H1 (cell line): ENCODE results near the gene FGF1. TPM values are rescaled to one million over a fixed set of nuclear protein-coding genes. Genes with fewer than 3 reads are reported as not detected.

ENCODE experiments used
- CTCF ChIA-PET: fragments of 300-600 bp; sonication (Branson Sonifier 250); formaldehyde crosslinking; loops from one replicate; lab custom pipeline; 2021; ENCODE audit not compliant: partially characterized antibody; lab: Charles Lee
- POLR2A ChIA-PET: fragments of 300-600 bp; sonication (Branson Sonifier 250); formaldehyde crosslinking; loops from one replicate; lab custom pipeline; 2021; ENCODE audit warnings: inconsistent platforms; ENCODE audit not compliant: partially characterized antibody; lab: Charles Lee
- DNase-seq, 2 experiments: peaks; one replicate each; pipeline versions ENCODE4 v3.0.0 to v3.0.0-alpha.2; 2010 to 2022; ENCODE audit warnings: low spot score in 2 of 2, low read depth in 1 of 2, mixed read lengths in 1 of 2
- FAIRE-seq: peaks from 2 replicates; lab custom pipeline; 2011; peaks lifted over from hg19 to GRCh38; lab: Jason Lieb, UNC
- H2AFZ ChIP-seq: 2 replicates; pipeline ENCODE4 v1.8.1; 2012; ENCODE audit warnings: low read length, inconsistent platforms
- H2AK5ac ChIP-seq: 2 replicates; pipeline ENCODE4 v1.6.1; 2013; ENCODE audit warnings: low read depth, low read length
- H2BK120ac ChIP-seq: replicated peaks from 2 replicates; pipeline ENCODE3; 2013; ENCODE audit warnings: low read depth, low read length, inconsistent platforms
- H2BK12ac ChIP-seq: 2 replicates; pipeline ENCODE4 v1.6.1; 2013; ENCODE audit warnings: low read depth, low read length
- H2BK15ac ChIP-seq: 2 replicates; pipeline ENCODE4 v1.6.1; 2013; ENCODE audit warnings: low read length
- H2BK20ac ChIP-seq: 2 replicates; pipeline ENCODE4 v1.6.1; 2013; ENCODE audit warnings: low read length
- H2BK5ac ChIP-seq: 2 replicates; pipeline ENCODE4 v1.6.1; 2013; ENCODE audit warnings: low read depth, low read length
- H3K14ac ChIP-seq: 2 replicates; pipeline ENCODE4 v1.6.1; 2013; ENCODE audit warnings: inconsistent platforms; ENCODE audit not compliant: insufficient read length
- H3K18ac ChIP-seq: 2 replicates; pipeline ENCODE4 v1.6.1; 2013; ENCODE audit warnings: low read length; ENCODE audit errors: extremely low read depth
- H3K23ac ChIP-seq: 2 replicates; pipeline ENCODE4 v1.6.1; 2013; ENCODE audit warnings: inconsistent platforms; ENCODE audit not compliant: insufficient read length
- H3K23me2 ChIP-seq: 2 replicates; pipeline ENCODE4 v1.6.1; 2013; ENCODE audit warnings: low read depth, low read length
- H3K27ac ChIP-seq: 2 replicates; pipeline ENCODE4 v1.6.1; 2011; ENCODE audit warnings: low read depth, low read length, inconsistent platforms
- H3K27me3 ChIP-seq, 4 experiments: replicated peaks in 1 of 4; 1 replicate in 1 of 4; 2 replicates in 3 of 4; pipeline versions ENCODE4 v1.6.1 to v1.8.1; 2011 to 2013; ENCODE audit warnings: low read length in 3 of 4, mild to moderate bottlenecking in 3 of 4, inconsistent platforms in 2 of 4, mixed read lengths in 2 of 4, moderate library complexity in 1 of 4; ENCODE audit not compliant: control insufficient read depth in 3 of 4, insufficient read depth in 3 of 4; ENCODE audit errors: extremely low read depth in 1 of 4
- H3K36me3 ChIP-seq, 4 experiments: 2 replicates each; pipeline versions ENCODE4 v1.6.1 to v1.8.1; 2011 to 2013; ENCODE audit warnings: mild to moderate bottlenecking in 4 of 4, low read length in 3 of 4, moderate library complexity in 2 of 4, control low read depth in 1 of 4, inconsistent platforms in 1 of 4; ENCODE audit not compliant: insufficient read depth in 4 of 4, control insufficient read depth in 2 of 4
- H3K4ac ChIP-seq: replicated peaks from 2 replicates; pipeline ENCODE3; 2013; ENCODE audit warnings: low read length, low read depth, mixed read lengths, inconsistent platforms; ENCODE audit not compliant: insufficient read length
- H3K4me1 ChIP-seq, 4 experiments: replicated peaks in 1 of 4; 1 replicate in 1 of 4; 2 replicates in 3 of 4; pipeline versions ENCODE4 v1.6.1 to v1.8.1; 2011 to 2013; ENCODE audit warnings: low read length in 3 of 4, inconsistent platforms in 2 of 4, mixed read lengths in 1 of 4; ENCODE audit not compliant: insufficient read depth in 4 of 4, control insufficient read depth in 3 of 4
- H3K4me2 ChIP-seq, 2 experiments: 2 replicates each; pipeline versions ENCODE4 v1.6.1 to v1.8.1; 2011 to 2013; ENCODE audit warnings: low read depth in 2 of 2, low read length in 2 of 2, control low read depth in 1 of 2, inconsistent platforms in 1 of 2, mild to moderate bottlenecking in 1 of 2; ENCODE audit not compliant: insufficient read depth in 1 of 2
- H3K4me3 ChIP-seq, 4 experiments: fragments of 200-600, 300-600 bp in 1 of 4; sonication (generic), shearing (Covaris generic), sonication (Bioruptor Twin) in 1 of 4; 2 replicates each; pipeline versions ENCODE4 v1.5.1 to v1.8.1; 2011 to 2016; ENCODE audit warnings: low read length in 4 of 4, low read depth in 3 of 4, control low read depth in 2 of 4, inconsistent platforms in 2 of 4, mild to moderate bottlenecking in 2 of 4, mixed read lengths in 1 of 4, moderate library complexity in 1 of 4; ENCODE audit not compliant: insufficient read depth in 2 of 4; ENCODE audit errors: extremely low read depth in 1 of 4
- H3K56ac ChIP-seq: replicated peaks from 2 replicates; pipeline ENCODE3; 2013; ENCODE audit warnings: low read depth, mild to moderate bottlenecking, mixed read lengths, low read length, inconsistent platforms; ENCODE audit not compliant: insufficient read length
- H3K79me1 ChIP-seq: 2 replicates; pipeline ENCODE4 v1.6.1; 2013; ENCODE audit warnings: low read depth, low read length, control low read depth
- H3K79me2 ChIP-seq, 2 experiments: 2 replicates each; pipeline versions ENCODE4 v1.6.1 to v1.8.1; 2012 to 2013; ENCODE audit warnings: low read length in 2 of 2, mild to moderate bottlenecking in 2 of 2, inconsistent platforms in 1 of 2; ENCODE audit not compliant: insufficient read depth in 2 of 2, control insufficient read depth in 1 of 2
- H3K9ac ChIP-seq, 4 experiments: replicated peaks in 1 of 4; 1 replicate in 1 of 4; 2 replicates in 3 of 4; pipeline versions ENCODE4 v1.6.1 to v1.8.1; 2011 to 2013; ENCODE audit warnings: low read depth in 3 of 4, low read length in 3 of 4, control low read depth in 2 of 4, mild to moderate bottlenecking in 2 of 4, moderate library complexity in 2 of 4, inconsistent platforms in 1 of 4; ENCODE audit errors: extremely low read depth in 1 of 4
- H3K9me3 ChIP-seq, 2 experiments: 2 replicates each; pipeline versions ENCODE4 v1.6.1 to v1.8.1; 2012 to 2013; ENCODE audit warnings: mild to moderate bottlenecking in 2 of 2, moderate library complexity in 2 of 2, control low read depth in 1 of 2, inconsistent platforms in 1 of 2, low read depth in 1 of 2, low read length in 1 of 2, mixed read lengths in 1 of 2; ENCODE audit not compliant: insufficient read depth in 2 of 2
- H4K20me1 ChIP-seq, 2 experiments: replicated peaks in 1 of 2; 2 replicates each; pipeline versions ENCODE3 to v1.8.1; 2011 to 2013; ENCODE audit warnings: inconsistent platforms in 2 of 2, low read length in 2 of 2, mild to moderate bottlenecking in 1 of 2; ENCODE audit not compliant: insufficient read depth in 2 of 2, control insufficient read depth in 1 of 2
- H4K5ac ChIP-seq: 2 replicates; pipeline ENCODE4 v1.6.1; 2013; ENCODE audit warnings: low read length, low read depth, mixed read lengths, inconsistent platforms; ENCODE audit not compliant: insufficient read length
- H4K8ac ChIP-seq: 2 replicates; pipeline ENCODE4 v1.8.0; 2013; ENCODE audit warnings: mild to moderate bottlenecking, moderate library complexity, low read length, inconsistent platforms; ENCODE audit not compliant: insufficient read depth; ENCODE audit errors: extremely low read depth
- H4K91ac ChIP-seq: replicated peaks from 2 replicates; pipeline ENCODE3; 2013; ENCODE audit warnings: low read length, mixed read lengths, inconsistent platforms; ENCODE audit not compliant: insufficient read length
- ASH2L ChIP-seq: fragments of 200-600, 300-600 bp; sonication (generic); IDR thresholded peaks from one replicate; pipeline ENCODE4 v1.7.1; 2017; ENCODE audit warnings: low read length
- BACH1 ChIP-seq: IDR thresholded peaks from 2 replicates; pipeline ENCODE4 v1.6.1; 2012; ENCODE audit warnings: low read length, improper control_type of control experiment
- BRCA1 ChIP-seq: IDR thresholded peaks from 2 replicates; pipeline ENCODE4 v1.6.1; 2012; ENCODE audit warnings: low read depth, low read length, improper control_type of control experiment
- CBX5 ChIP-seq: fragments of 300-800, 300-1000 bp; sonication (generic); IDR thresholded peaks from 2 replicates; pipeline ENCODE4 v1.7.1; 2016; ENCODE audit warnings: antibody characterized with exemption, low read length, low read depth
- CTBP2 ChIP-seq: IDR thresholded peaks from 2 replicates; pipeline ENCODE4 v1.7.0; 2011; ENCODE audit warnings: borderline replicate concordance, mild to moderate bottlenecking, moderate library complexity, mixed read lengths, low read length; ENCODE audit not compliant: insufficient read depth, insufficient read length
- GABPA ChIP-seq: IDR thresholded peaks from 2 replicates; pipeline ENCODE4 v1.6.1; 2011; ENCODE audit warnings: mild to moderate bottlenecking, low read length, moderate library complexity, borderline replicate concordance; ENCODE audit not compliant: insufficient read depth
- HDAC2 ChIP-seq, 2 experiments: fragments of 300-600 bp in 1 of 2; sonication (generic) in 1 of 2; IDR thresholded peaks; 2 replicates each; pipeline ENCODE4 v1.6.1; 2011 to 2012; ENCODE audit warnings: low read depth in 2 of 2, low read length in 2 of 2, mild to moderate bottlenecking in 2 of 2, moderate library complexity in 2 of 2, borderline replicate concordance in 1 of 2, inconsistent platforms in 1 of 2
- KDM5A ChIP-seq: fragments of 200-600 bp; IDR thresholded peaks from 2 replicates; pipeline ENCODE4 v1.7.1; 2012; ENCODE audit warnings: mild to moderate bottlenecking, low read length, inconsistent platforms, mixed read lengths
- MAX ChIP-seq: IDR thresholded peaks from 2 replicates; pipeline ENCODE4 v1.6.1; 2012; ENCODE audit warnings: inconsistent platforms
- RNF2 ChIP-seq: fragments of 200-900, 300-1000 bp; sonication (generic); IDR thresholded peaks from 2 replicates; pipeline ENCODE4 v1.7.1; 2016; ENCODE audit warnings: borderline replicate concordance, low read depth, mild to moderate bottlenecking, antibody characterized with exemption, low read length; ENCODE audit not compliant: poor library complexity, severe bottlenecking; ENCODE audit errors: missing control alignments
- SAP30 ChIP-seq: fragments of 300-600 bp; sonication (generic); IDR thresholded peaks from 2 replicates; pipeline ENCODE4 v1.7.1; 2012; ENCODE audit warnings: low read length, moderate library complexity, mild to moderate bottlenecking, inconsistent platforms; ENCODE audit not compliant: insufficient read depth, insufficient replicate concordance
- TAF7 ChIP-seq: optimal IDR thresholded peaks from 2 replicates; pipeline ENCODE3; 2011; ENCODE audit warnings: low read depth, mild to moderate bottlenecking, inconsistent platforms, low read length, moderate library complexity, borderline replicate concordance
- TCF12 ChIP-seq: IDR thresholded peaks from 2 replicates; pipeline ENCODE4 v1.6.1; 2011; ENCODE audit warnings: low read depth, mild to moderate bottlenecking, low read length
- YY1 ChIP-seq: IDR thresholded peaks from 2 replicates; pipeline ENCODE4 v1.6.1; 2011; ENCODE audit warnings: low read depth, mild to moderate bottlenecking, low read length
- polyA plus RNA-seq, 7 experiments: library from polyadenylated mRNA; depleted of rRNA in 3 of 7; stranded (reverse) in 5 of 7; unstranded in 2 of 7; fragments of >200 nt in 5 of 7; fragments of 200-250 nt in 2 of 7; gene quantifications; 1 replicate in 5 of 7; 2 replicates in 1 of 7; 4 replicates in 1 of 7; pipeline versions ENCODE4 v1.2.1 to v1.2.3, GENCODE V29; 2011 to 2013; ENCODE audit warnings: missing spikeins in 2 of 7, mixed read lengths in 2 of 7
- total RNA-seq: library from RNA; stranded (reverse); fragmentation: NEBNext Ultra II Directional; extraction: Animal tissue kit (Norgen Biotek cat#: 25700); gene quantifications from 2 replicates; pipeline ENCODE4 v1.2.1, GENCODE V29; 2021

The FGF1 gene
- total and polyA plus RNA-seq, 2 of the 8 experiments (the other 6 are each of a cell fraction or from before 2014, with no cell fraction given), result 0.30 to 0.50 TPM

GRCh38 chr5:142598338-142598700 is 87.6 kb downstream of the FGF1 start:
- Histone ChIP-seq H3K18ac (no peak overlapping the region), H3K9me3 (no peaks in the 10 kb centered on the region), H3K56ac (no peak overlapping the region), H2AFZ (no peak overlapping the region), H3K9ac (no peak overlapping the region), H3K36me3 (no peaks in the 10 kb centered on the region), H3K23ac (no peak overlapping the region), H4K8ac (no peak overlapping the region), H3K23me2 (no peaks in the 10 kb centered on the region), H2BK20ac (no peak overlapping the region), H4K91ac (no peak overlapping the region), H3K4ac (no peak overlapping the region), H2BK120ac (no peak overlapping the region), H2AK5ac (no peak overlapping the region), H3K27me3 (0 out of 7 replicates have a peak, but pooled peaks cover 0 to 3% (median 0%) of the 10 kb centered on the region in 4 experiments), H3K27ac (no peak overlapping the region), H3K14ac (no peak overlapping the region), H4K5ac (no peak overlapping the region), H2BK5ac (no peak overlapping the region), H3K4me2 (no peak overlapping the region), H2BK15ac (no peak overlapping the region), H4K20me1 (peaks cover 0 to 2% of the 10 kb centered on the region in 2 experiments), H3K79me1 (no peaks in the 10 kb centered on the region), H3K79me2 (no peaks in the 10 kb centered on the region), H2BK12ac (no peak overlapping the region), H3K4me1 (no peaks in the 10 kb centered on the region; a peak in 1 of 7 replicates), H3K4me3 (no peak overlapping the region)
- ChIA-PET POLR2A (interaction anchor here (1.0 kb wide), 1 partner anchor 44 kb away, joined by 3 read pairs; no protein-coding TSS in a partner anchor), CTCF (interaction anchor here (0.9 to 10.4 kb wide), 7 partner anchors 12 to 453 kb away, joined by 3 to 68 read pairs (median 4); no protein-coding TSS in a partner anchor)
- FAIRE-seq, result no peak
- DNase-seq, result no peak
- TF ChIP-seq GABPA (no peak), YY1 (no peak), TAF7 (no peak), HDAC2 (IDR thresholded peaks at IDR 0.05; ENCODE audit: borderline replicate concordance in 1 of 2, low read depth in 2 of 2, low read length in 2 of 2) (no peak), CTBP2 (no peak), BRCA1 (no peak), KDM5A (no peak), SAP30 (no peak), BACH1 (no peak), ASH2L (no peak), RNF2 (no peak), CBX5 (no peak), TCF12 (no peak), MAX (no peak)
